RWPE2 (cell line): ENCODE data around the gene TMEM237.

Source experiments
- ATAC-seq: fragments of 200-7000 bp; cut with Tn5 transposase; 3 replicates; pipeline ENCODE4 v1.9.1; 2021; ENCODE audit warnings: low read depth
- DNase-seq: peaks from one replicate; pipeline ENCODE4 v3.0.0-alpha.2; 2020; ENCODE audit warnings: low spot score
- H3K27ac ChIP-seq: fragments of 450-650 bp; 2 replicates; pipeline ENCODE4 v1.5.1; 2017; ENCODE audit warnings: mild to moderate bottlenecking; ENCODE audit not compliant: poor library complexity, severe bottlenecking
- H3K27me3 ChIP-seq: fragments of 250-450 bp; sonication (Bioruptor Pico); 2 replicates; pipeline ENCODE4 v1.5.1; 2021; ENCODE audit warnings: mild to moderate bottlenecking, moderate library complexity; ENCODE audit not compliant: insufficient read depth, poor library complexity, severe bottlenecking
- H3K36me3 ChIP-seq: fragments of 250-450 bp; sonication (Bioruptor Pico); 2 replicates; pipeline ENCODE4 v1.5.1; 2020; ENCODE audit warnings: low read depth, mild to moderate bottlenecking, moderate library complexity
- H3K4me1 ChIP-seq: fragments of 250-450 bp; sonication (Bioruptor Pico); 2 replicates; pipeline ENCODE4 v1.5.1; 2021; ENCODE audit warnings: mild to moderate bottlenecking, moderate library complexity; ENCODE audit not compliant: insufficient read depth, poor library complexity, severe bottlenecking
- H3K4me3 ChIP-seq: fragments of 250-450 bp; sonication (Bioruptor Pico); 2 replicates; pipeline ENCODE4 v1.5.1; 2021; ENCODE audit warnings: mild to moderate bottlenecking, moderate library complexity; ENCODE audit not compliant: severe bottlenecking
- H3K9me3 ChIP-seq: fragments of 250-450 bp; sonication (Bioruptor Pico); 2 replicates; pipeline ENCODE4 v1.5.1; 2021; ENCODE audit warnings: mild to moderate bottlenecking, moderate library complexity; ENCODE audit not compliant: severe bottlenecking
- CTCF ChIP-seq: fragments of 450-650 bp; IDR thresholded peaks from one replicate; pipeline ENCODE4 v1.5.1; 2017; ENCODE audit warnings: mild to moderate bottlenecking, moderate library complexity; ENCODE audit not compliant: poor library complexity, severe bottlenecking

TMEM237 gene

DNA sequence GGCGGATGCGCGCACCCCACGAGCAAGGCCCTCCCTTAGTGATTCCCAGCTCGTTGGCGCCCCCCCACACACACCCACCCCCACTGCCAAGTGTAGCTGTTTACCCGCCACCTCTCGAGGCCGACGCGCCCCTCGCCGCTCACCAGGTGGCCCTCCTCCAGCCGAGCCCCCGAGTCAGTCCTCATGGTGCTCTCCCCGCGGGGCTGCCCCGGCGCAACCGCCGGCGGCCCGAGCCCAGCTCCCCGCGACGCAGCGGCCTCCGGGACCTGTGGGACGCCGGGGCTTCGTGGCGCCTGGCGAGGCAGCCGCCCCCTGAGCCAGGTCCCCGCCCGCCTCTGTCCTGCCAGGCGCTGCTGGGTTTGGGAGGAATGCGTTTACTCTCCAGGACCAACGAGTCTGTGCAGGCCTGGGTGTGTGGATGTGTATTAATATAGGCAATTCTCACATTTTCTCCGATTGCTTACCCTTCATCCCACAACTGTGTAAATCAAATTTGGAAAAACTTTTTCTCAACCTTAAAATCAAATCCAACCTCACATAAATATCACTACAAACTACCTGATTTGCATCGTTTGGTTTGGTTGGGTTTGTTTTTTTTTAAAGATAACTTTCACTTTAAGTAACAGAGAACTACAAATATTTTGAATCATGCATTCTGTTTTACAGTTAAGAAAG, at the start of gene TMEM237:
TMEM237 (minus strand) TSS at position 288 of the 675 bp plus-strand sequence; CDS start at position 185, 103 bp downstream.
- DNase-seq (peak; percentile 68), ATAC-seq (peak; percentile 70)
- no peaks in the 10 kb centered on the region for H3K27me3 ChIP-seq
- peak within 1 kb of the TSS; percentile 70 for H3K27ac ChIP-seq
- H3K4me3 ChIP-seq: peak within 1 kb of the TSS; percentile 71
- peaks cover 2% of the 10 kb centered on the region for H3K9me3 ChIP-seq
- H3K4me1 ChIP-seq: peaks cover 21% of the 10 kb centered on the region
- peaks cover 15% of the 10 kb centered on the region; the same call in 1 of the 2 replicates for H3K36me3 ChIP-seq
- TF ChIP-seq CTCF: peak; percentile 7

GRCh38 chr2:201685156-201685555, 41.9 kb upstream of the TMEM237 start:
- DNase-seq (no peak), ATAC-seq (no peak)
- no peaks in the 10 kb centered on the region for H3K9me3 ChIP-seq
- H3K4me1 ChIP-seq: no peaks in the 10 kb centered on the region
- TF ChIP-seq CTCF: no peak
- no peaks in the 10 kb centered on the region for H3K27me3 ChIP-seq
- H3K36me3 ChIP-seq: no peaks in the 10 kb centered on the region
- H3K4me3 ChIP-seq: no peak overlapping the region
- H3K27ac ChIP-seq: no peak overlapping the region

DNA sequence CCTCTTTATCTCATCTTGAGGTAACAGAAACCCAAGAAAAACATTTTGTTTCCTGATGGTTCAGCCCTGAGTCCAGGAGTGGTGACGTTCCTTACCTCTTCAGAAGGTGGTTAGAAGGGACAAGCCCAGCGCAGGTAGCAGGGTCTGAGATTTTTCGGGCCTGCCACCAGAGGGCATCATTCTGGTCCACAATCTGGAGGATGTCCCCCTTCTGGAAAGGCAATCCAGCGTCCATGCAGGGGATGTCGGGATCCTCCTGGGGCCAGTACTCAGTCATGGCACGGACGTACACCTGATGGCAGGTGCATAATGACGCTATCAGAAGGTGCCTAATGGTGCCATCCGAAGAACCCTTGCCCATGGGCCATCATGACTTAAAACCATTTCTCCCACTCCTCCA, 37.4 kb upstream of the TMEM237 start:
- H3K4me1 ChIP-seq: no peaks in the 10 kb centered on the region
- no peaks in the 10 kb centered on the region for H3K36me3 ChIP-seq
- H3K4me3 ChIP-seq: no peak overlapping the region
- peak; percentile 41 for TF ChIP-seq CTCF
- no peaks in the 10 kb centered on the region for H3K27me3 ChIP-seq
- H3K27ac ChIP-seq: no peak overlapping the region
- no peaks in the 10 kb centered on the region for H3K9me3 ChIP-seq
- ATAC-seq (peak; percentile 46), DNase-seq (no peak)

DNA sequence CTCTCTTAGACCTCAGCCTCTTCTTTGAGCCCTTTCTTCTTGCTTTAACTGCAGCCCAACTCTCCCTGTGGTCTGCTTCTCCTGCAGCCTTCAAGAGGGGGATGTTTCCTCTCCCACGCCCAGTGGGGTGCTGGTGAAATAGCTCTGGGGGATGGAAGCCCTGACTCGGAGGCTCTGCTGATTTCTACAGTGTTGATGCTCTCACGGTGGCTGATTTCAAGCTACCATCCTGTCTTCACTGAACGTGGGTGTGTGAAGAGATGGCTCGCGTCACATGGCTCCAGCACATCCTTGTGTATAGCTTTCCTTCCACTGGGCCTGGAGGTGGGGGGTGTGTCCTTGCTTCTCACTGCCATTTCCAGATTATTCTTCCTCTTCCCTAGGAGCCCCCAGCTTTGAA, 35.1 kb upstream of the TMEM237 start:
- Histone ChIP-seq H3K36me3 (no peaks in the 10 kb centered on the region), H3K4me3 (no peak overlapping the region), H3K4me1 (no peaks in the 10 kb centered on the region), H3K27ac (no peak overlapping the region), H3K27me3 (no peaks in the 10 kb centered on the region), H3K9me3 (no peaks in the 10 kb centered on the region)
- DNase-seq (no peak), ATAC-seq (no peak)
- TF ChIP-seq CTCF: no peak

- ATAC-seq (no peak), DNase-seq (no peak)
- Histone ChIP-seq H3K27me3 (no peaks in the 10 kb centered on the region), H3K4me1 (no peaks in the 10 kb centered on the region), H3K36me3 (no peaks in the 10 kb centered on the region), H3K27ac (no peak overlapping the region), H3K4me3 (no peak overlapping the region), H3K9me3 (no peaks in the 10 kb centered on the region)
- TF ChIP-seq CTCF: no peak
Measured at GRCh38 chr2:201675454-201675853, 32.2 kb upstream of the TMEM237 start.
